Hepatic stellate cell (primary cell): ENCODE results near the gene SFTPB.
A peak's percentile ranks its signal among the peaks of the same experiment; 100 is the strongest.
"Not testable (repeated sequence)": the region's sequence is repeated elsewhere in the genome, so short reads cannot be mapped to it uniquely, and the experiment has no call there.

Experiments used
- DNase-seq: peaks from one replicate; pipeline ENCODE4 v3.0.0; 2011; ENCODE audit warnings: low spot score

SFTPB gene

GRCh38 chr2:85675866-85676548, 8.0 kb upstream of the SFTPB start:
- DNase-seq = no peak

- no peak for DNase-seq
Observed at GRCh38 chr2:85675427-85675826, 7.4 kb upstream of the SFTPB start.

- DNase-seq = no peak
Observed at GRCh38 chr2:85674417-85674816, 6.4 kb upstream of the SFTPB start.

GRCh38 chr2:85673716-85674375, 5.8 kb upstream of the SFTPB start:
- no peak for DNase-seq

GRCh38 chr2:85672456-85672855, 4.5 kb upstream of the SFTPB start:
- no peak for DNase-seq

- not testable (repeated sequence) for DNase-seq
Observed at GRCh38 chr2:85670416-85670815, 2.4 kb upstream of the SFTPB start.

GRCh38 chr2:85669549-85669948, 1.6 kb upstream of the SFTPB start:
- DNase-seq = no peak

GRCh38 chr2:85668857-85669142, 801 bp upstream of the SFTPB start:
- no peak for DNase-seq

- DNase-seq = no peak
Observed at GRCh38 chr2:85667561-85668008, 414 bp downstream of the SFTPB start.

GRCh38 chr2:85666435-85667316, 1.3 kb downstream of the SFTPB start:
- no peak for DNase-seq

GRCh38 chr2:85666016-85666415, 2.0 kb downstream of the SFTPB start:
- DNase-seq = no peak

- no peak for DNase-seq
Observed at GRCh38 chr2:85665264-85665937, 2.6 kb downstream of the SFTPB start.

- no peak for DNase-seq
Observed at GRCh38 chr2:85663594-85664565, 4.1 kb downstream of the SFTPB start.

- DNase-seq = peak; percentile 92
Observed at GRCh38 chr2:85662899-85663593, 5.0 kb downstream of the SFTPB start.

- DNase-seq = no peak
Observed at GRCh38 chr2:85661139-85661858, 6.7 kb downstream of the SFTPB start.

GRCh38 chr2:85660725-85661124, 7.3 kb downstream of the SFTPB start:
- DNase-seq = no peak

GRCh38 chr2:85660301-85660700, 7.7 kb downstream of the SFTPB start:
- DNase-seq = not testable (repeated sequence)

GRCh38 chr2:85659324-85659981, 8.5 kb downstream of the SFTPB start:
- DNase-seq = no peak

GRCh38 chr2:85657399-85657798, 10.6 kb downstream of the SFTPB start:
- DNase-seq = not testable (repeated sequence)
